HCT116 (cell line): ENCODE measurements around the gene PARVB.

Source experiments
- EZH2 ChIP-seq: fragments of 200-600 bp; sonication (generic); IDR thresholded peaks from 2 replicates; pipeline ENCODE4 v1.6.1; 2017; ENCODE audit warnings: antibody characterized with exemption, mixed run types
- JUND ChIP-seq: IDR thresholded peaks from 2 replicates; pipeline ENCODE4 v1.6.1; 2012
- POLR2A ChIP-seq: IDR thresholded peaks from 2 replicates; pipeline ENCODE4 v1.7.0; 2011; ENCODE audit warnings: borderline replicate concordance; ENCODE audit not compliant: insufficient read depth, insufficient read length; ENCODE audit errors: extremely low read depth
- POLR2AphosphoS5 ChIP-seq: IDR thresholded peaks from 2 replicates; pipeline ENCODE4 v1.6.1; 2011; ENCODE audit warnings: mild to moderate bottlenecking, low read depth, low read length, moderate library complexity
- SIN3A ChIP-seq: IDR thresholded peaks from 2 replicates; pipeline ENCODE4 v1.6.1; 2012; ENCODE audit warnings: low read depth
- ZFX ChIP-seq: fragments of 450-650 bp; IDR thresholded peaks from 2 replicates; pipeline ENCODE4 v1.6.1; 2017
- TF ChIP-seq, protein P1 (sequence below): IDR thresholded peaks from 2 replicates; pipeline ENCODE4 v1.6.1; 2011; ENCODE audit warnings: mild to moderate bottlenecking, low read length, moderate library complexity; ENCODE audit not compliant: insufficient replicate concordance; ENCODE audit errors: extremely low read depth
- TF ChIP-seq, protein P2 (sequence below), 3 experiments: fragments of 200-600 bp in 1 of 3; sonication (generic) in 1 of 3; IDR thresholded peaks in 2 of 3; conservative IDR thresholded peaks in 1 of 3; 2 replicates each; pipeline ENCODE4 v1.5.1; 2012 to 2017; ENCODE audit warnings: low read depth in 2 of 3, low read length in 2 of 3, antibody characterized with exemption in 1 of 3, borderline replicate concordance in 1 of 3, control low read depth in 1 of 3, mild to moderate bottlenecking in 1 of 3, mixed read lengths in 1 of 3, mixed run types in 1 of 3, moderate library complexity in 1 of 3; ENCODE audit not compliant: insufficient read depth in 1 of 3
- TF ChIP-seq, protein P3 (sequence below): IDR thresholded peaks from 2 replicates; pipeline ENCODE4 v1.6.1; 2012
- TF ChIP-seq, protein P4 (sequence below): IDR thresholded peaks from 2 replicates; pipeline ENCODE4 v1.6.1; 2012

DNA sequence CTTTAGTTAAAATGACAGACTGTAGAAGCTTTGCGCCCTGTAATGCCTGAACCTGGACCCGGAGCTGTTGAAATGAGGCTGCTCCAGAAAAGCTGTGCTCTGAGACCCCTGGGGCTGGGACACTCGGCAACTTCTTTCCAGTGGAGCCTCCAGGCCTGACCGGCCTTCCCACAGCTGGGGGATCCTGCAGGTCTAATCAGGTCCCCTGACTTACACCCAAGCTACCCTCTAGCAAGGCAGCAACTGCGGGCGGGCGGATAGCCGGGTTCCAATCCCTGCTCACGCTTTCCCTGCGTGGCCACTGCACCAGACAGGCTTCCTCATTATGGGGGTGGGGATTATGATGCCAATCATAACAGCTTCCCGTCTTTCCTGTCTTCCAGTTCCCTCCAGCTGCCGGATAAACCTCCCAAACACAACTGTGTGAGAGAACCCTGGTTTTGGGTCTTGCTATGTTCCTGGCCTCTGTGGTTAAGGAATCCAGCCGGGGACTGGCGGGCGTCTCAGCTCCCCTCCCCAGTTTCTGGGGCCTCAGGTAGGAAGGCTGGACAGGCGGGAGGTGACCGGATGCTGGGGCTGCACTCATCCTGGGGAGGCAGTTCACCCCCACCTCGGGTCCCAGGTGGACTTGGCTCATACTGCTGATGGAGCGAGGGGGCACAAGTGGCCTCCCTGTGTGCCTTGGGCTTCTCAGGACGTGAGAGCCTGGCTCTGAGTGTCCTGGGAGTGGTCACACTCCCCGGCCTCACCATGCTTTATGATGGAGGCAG lies 195.2 kb downstream of the PARVB start:
- TF ChIP-seq EZH2 (no peak), POLR2A (no peak), JUND (no peak), SIN3A (no peak), ZFX (no peak), POLR2AphosphoS5 (no peak)
- TF ChIP-seq, protein P1, sequence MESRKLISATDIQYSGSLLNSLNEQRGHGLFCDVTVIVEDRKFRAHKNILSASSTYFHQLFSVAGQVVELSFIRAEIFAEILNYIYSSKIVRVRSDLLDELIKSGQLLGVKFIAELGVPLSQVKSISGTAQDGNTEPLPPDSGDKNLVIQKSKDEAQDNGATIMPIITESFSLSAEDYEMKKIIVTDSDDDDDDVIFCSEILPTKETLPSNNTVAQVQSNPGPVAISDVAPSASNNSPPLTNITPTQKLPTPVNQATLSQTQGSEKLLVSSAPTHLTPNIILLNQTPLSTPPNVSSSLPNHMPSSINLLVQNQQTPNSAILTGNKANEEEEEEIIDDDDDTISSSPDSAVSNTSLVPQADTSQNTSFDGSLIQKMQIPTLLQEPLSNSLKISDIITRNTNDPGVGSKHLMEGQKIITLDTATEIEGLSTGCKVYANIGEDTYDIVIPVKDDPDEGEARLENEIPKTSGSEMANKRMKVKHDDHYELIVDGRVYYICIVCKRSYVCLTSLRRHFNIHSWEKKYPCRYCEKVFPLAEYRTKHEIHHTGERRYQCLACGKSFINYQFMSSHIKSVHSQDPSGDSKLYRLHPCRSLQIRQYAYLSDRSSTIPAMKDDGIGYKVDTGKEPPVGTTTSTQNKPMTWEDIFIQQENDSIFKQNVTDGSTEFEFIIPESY, result no peak
- TF ChIP-seq, protein P2, sequence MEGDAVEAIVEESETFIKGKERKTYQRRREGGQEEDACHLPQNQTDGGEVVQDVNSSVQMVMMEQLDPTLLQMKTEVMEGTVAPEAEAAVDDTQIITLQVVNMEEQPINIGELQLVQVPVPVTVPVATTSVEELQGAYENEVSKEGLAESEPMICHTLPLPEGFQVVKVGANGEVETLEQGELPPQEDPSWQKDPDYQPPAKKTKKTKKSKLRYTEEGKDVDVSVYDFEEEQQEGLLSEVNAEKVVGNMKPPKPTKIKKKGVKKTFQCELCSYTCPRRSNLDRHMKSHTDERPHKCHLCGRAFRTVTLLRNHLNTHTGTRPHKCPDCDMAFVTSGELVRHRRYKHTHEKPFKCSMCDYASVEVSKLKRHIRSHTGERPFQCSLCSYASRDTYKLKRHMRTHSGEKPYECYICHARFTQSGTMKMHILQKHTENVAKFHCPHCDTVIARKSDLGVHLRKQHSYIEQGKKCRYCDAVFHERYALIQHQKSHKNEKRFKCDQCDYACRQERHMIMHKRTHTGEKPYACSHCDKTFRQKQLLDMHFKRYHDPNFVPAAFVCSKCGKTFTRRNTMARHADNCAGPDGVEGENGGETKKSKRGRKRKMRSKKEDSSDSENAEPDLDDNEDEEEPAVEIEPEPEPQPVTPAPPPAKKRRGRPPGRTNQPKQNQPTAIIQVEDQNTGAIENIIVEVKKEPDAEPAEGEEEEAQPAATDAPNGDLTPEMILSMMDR (IDR thresholded peaks at IDR 0.05 in 2 of 3, conservative IDR thresholded peaks at IDR 0.05 in 1 of 3; ENCODE audit: borderline replicate concordance in 1 of 3, insufficient read depth in 1 of 3, low read depth in 2 of 3, low read length in 2 of 3), result no peak
- TF ChIP-seq, protein P3, sequence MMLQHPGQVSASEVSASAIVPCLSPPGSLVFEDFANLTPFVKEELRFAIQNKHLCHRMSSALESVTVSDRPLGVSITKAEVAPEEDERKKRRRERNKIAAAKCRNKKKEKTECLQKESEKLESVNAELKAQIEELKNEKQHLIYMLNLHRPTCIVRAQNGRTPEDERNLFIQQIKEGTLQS, result no peak
- TF ChIP-seq, protein P4, sequence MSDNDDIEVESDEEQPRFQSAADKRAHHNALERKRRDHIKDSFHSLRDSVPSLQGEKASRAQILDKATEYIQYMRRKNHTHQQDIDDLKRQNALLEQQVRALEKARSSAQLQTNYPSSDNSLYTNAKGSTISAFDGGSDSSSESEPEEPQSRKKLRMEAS, result no peak
